SKM-1 treated with dmso at 0.1 percent for 144 hours (cell line): ENCODE data around the gene EHBP1L1.

Experiments
- DNase-seq: peaks from one replicate; lab custom pipeline; 2025; ENCODE audit not compliant: unreplicated experiment; lab: John Stamatoyannopoulos, UW

Gene EHBP1L1

GRCh38 chr11:65613091-65613928 lies 37.5 kb downstream of the EHBP1L1 start:
- no peak for DNase-seq

- DNase-seq = peak; percentile 100
Observed at GRCh38 chr11:65615229-65615949, 39.5 kb downstream of the EHBP1L1 start, which contains the start of gene PCNX3. TSS of gene PCNX3 (plus strand) at chr11:65615776. CDS start at chr11:65616312, 536 bp downstream.

- no peak for DNase-seq
Observed at GRCh38 chr11:65615950-65616574, 40.2 kb downstream of the EHBP1L1 start.

- no peak for DNase-seq
Observed at GRCh38 chr11:65616575-65617001, 40.7 kb downstream of the EHBP1L1 start.

GRCh38 chr11:65617136-65617850 lies 41.4 kb downstream of the EHBP1L1 start:
- no peak for DNase-seq

- no peak for DNase-seq
Observed at GRCh38 chr11:65617990-65618751, 42.3 kb downstream of the EHBP1L1 start.

- no peak for DNase-seq
Observed at GRCh38 chr11:65618763-65619162, 42.9 kb downstream of the EHBP1L1 start.

- no peak for DNase-seq
Observed at GRCh38 chr11:65619281-65619928, 43.6 kb downstream of the EHBP1L1 start.

- no peak for DNase-seq
Observed at GRCh38 chr11:65620666-65621065, 44.8 kb downstream of the EHBP1L1 start.

- no peak for DNase-seq
Observed at GRCh38 chr11:65621460-65621859, 45.6 kb downstream of the EHBP1L1 start.

GRCh38 chr11:65622011-65622410 lies 46.2 kb downstream of the EHBP1L1 start:
- no peak for DNase-seq

GRCh38 chr11:65623177-65623576 lies 47.3 kb downstream of the EHBP1L1 start:
- no peak for DNase-seq

- no peak for DNase-seq
Observed at GRCh38 chr11:65623852-65624616, 48.2 kb downstream of the EHBP1L1 start.

GRCh38 chr11:65624931-65625627 lies 49.2 kb downstream of the EHBP1L1 start:
- no peak for DNase-seq

GRCh38 chr11:65625628-65626342 lies 49.9 kb downstream of the EHBP1L1 start:
- DNase-seq = no peak

GRCh38 chr11:65627202-65627601 lies 51.3 kb downstream of the EHBP1L1 start:
- no peak for DNase-seq

- no peak for DNase-seq
Observed at GRCh38 chr11:65629579-65629978, 53.7 kb downstream of the EHBP1L1 start.

- no peak for DNase-seq
Observed at GRCh38 chr11:65630215-65630614, 54.4 kb downstream of the EHBP1L1 start.
